ENCODE results near the gene TTLL9.
"Not testable (repeated sequence)": the region's sequence is repeated elsewhere in the genome, so short reads cannot be mapped to it uniquely, and the experiment has no call there.

Gene TTLL9

GRCh38 chr20:31921480-31921879 lies 51.0 kb downstream of the TTLL9 start:
- DNase-seq: not testable (repeated sequence)

GRCh38 chr20:31922181-31922580 lies 51.7 kb downstream of the TTLL9 start:
- no peak for DNase-seq

- no peak for DNase-seq
Measured at GRCh38 chr20:31922588-31922987, 52.2 kb downstream of the TTLL9 start.

DNA sequence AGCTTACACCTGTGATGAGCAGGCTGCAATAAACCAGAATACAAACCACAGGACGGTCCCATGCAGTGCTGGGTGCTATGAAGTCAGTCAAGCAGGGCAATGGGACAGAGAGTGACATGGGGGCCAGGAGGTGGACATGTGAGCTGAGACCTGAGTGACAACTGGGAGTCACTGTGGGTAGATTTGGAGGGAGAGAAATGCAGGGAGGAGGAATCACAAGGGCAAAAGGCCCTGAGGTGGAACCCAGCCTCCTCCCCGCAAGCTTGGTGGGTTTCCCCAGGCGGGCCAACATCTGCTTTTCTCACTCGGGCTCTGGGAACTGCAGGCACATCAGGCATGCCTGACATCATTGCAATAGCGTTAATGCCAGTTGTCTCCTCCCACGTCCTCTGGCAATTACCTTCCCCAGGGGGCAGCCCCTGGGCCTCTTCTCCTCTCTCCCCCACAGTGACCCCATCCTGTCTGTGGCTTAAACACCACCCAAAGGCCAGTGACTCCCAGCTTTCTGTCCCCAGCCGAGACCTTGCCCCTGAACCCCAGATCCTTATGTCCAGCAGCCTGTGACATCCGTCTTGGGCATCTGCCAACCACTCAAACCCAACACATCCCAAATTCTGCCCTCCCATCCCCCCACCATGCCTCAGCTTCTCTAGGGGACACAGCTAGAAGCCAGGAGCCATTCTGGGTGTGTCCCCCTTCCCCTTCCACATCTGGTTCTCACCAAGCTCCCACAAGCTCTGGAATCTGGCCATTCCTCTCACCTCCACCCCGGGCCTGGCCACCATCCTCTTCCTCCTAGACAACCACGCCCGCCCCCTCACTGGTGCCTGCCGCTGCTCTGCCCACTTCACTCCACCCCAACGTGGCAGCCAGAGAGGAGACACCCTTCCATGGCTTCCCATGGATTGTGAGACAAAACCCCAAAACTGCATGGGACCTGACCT lies 53.2 kb downstream of the TTLL9 start:
- DNase-seq: no peak

DNA sequence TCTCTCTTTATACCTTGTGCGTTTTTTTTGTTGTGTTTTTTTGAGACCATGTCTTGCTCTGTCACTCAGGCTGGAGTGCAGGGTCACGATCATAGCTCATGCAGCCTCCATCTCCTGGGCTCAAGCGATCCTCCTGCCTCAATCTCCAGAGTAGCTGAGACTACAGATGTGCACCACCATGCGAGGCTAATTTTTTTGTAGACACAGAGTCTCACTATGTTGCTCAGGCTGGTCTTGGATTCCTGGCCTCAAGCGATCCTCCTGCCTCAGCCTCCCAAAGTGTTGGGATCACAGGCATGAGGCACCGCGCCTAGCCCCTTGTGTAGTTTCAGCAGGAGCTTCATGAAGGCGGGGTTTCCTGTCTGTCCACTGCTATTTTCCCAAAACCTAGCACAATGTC lies 54.1 kb downstream of the TTLL9 start:
- no peak for DNase-seq

- no peak for DNase-seq
Measured at GRCh38 chr20:31925631-31926030, 55.2 kb downstream of the TTLL9 start.

- no peak for DNase-seq
Measured at GRCh38 chr20:31926493-31926892, 56.1 kb downstream of the TTLL9 start.

DNA sequence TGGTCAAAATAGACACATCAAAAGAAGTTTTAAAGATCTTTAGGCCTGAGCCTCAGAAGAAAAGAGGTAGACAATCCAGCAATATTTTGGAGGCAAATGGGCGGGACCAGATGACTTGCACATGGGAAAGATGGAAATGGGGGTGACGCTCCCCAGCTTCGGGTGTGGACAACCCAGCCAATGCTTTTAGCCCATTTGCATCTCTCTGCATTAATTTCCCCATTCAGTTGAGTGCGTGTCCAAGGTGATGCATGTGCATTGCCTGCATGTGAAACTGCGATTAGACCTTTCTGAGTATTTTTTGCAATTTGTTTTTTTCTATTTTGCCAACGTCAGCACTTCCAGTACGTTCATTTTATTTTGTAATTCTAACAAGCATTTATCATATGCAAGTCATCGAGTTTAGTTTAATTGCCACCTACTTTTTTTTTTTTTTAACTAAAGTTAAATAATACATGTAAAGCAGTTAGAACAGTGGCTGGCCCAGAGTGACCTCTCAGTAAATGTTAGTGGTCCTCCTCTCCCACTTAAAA lies 57.3 kb downstream of the TTLL9 start:
- no peak for DNase-seq

DNA sequence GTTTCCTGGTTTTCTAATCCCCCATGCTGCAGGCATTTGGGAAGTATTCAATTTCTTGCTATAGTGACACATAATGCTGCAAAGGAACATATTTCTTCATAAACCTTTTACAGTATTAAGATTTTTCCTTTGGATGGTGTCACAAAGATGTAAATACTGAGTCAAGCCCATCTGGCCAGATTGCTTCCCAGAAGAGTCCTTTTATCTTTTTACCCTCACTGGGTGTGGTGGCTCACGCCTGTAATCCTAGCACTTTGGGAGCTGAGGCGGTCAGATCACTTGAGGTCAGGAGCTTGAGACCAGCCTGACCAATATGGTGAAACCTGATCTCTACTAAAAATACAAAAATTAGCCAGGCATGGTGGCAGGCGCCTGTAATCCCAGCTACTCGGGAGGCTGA lies 59.2 kb downstream of the TTLL9 start:
- not testable (repeated sequence) for DNase-seq

- no peak for DNase-seq
Measured at GRCh38 chr20:31930779-31931178, 60.3 kb downstream of the TTLL9 start.

GRCh38 chr20:31933698-31934097 lies 63.3 kb downstream of the TTLL9 start:
- DNase-seq: no peak

DNA sequence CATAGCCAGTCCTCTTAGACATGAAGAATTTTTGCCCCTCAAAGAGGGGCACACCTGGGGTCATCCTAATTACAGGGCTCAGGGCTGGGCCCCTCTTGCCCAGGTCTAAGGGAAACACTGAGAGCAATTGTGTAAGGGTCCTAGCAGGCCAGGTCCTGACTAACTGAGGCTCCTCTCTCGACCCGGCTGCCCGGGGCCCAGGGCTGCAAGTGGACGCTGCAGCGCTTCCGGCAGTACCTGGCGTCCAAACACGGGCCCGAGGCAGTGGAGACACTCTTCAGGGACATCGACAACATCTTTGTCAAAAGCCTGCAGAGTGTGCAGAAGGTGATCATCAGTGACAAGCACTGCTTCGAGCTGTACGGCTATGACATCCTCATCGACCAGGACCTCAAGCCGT lies 64.1 kb downstream of the TTLL9 start:
- no peak for DNase-seq

DNA sequence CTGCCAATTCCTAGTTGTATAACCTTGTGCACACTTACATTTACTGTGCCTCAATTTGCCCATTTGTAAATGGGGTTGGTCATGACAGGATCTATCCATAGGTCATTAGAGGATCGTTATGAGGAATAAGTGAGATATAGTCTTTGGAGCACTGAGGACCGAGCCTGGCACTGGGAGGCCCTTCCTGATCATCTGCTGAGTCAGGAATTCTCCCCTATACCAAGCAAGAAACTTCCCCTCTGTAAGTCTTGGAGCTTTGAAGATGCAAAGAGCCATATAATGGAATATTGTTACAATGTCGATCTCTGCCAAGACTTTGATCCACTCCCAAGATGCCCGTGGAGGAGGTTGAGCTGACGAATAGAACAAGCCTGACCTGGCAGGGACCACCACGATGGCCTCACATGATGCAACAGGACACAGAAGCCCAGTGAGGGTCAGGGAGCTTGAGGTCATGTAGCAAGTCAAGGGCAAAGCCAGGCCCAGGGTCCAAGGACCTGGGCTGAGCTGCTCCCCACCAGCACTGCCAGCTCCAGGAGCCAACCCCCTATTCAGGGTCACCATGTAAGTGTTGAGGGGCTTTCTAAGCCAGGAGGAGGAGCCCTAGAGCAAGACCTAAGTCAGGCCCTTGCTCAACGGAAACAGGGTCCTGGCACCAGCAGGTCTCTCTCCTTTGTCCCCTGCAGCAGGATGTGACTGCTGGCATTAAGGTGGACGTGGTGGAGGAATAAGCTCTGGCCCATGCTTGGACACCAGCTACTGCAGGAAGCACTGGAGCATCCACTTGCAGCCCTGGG lies 64.7 kb downstream of the TTLL9 start:
- no peak for DNase-seq

- DNase-seq: no peak
Measured at GRCh38 chr20:31936420-31936819, 66.0 kb downstream of the TTLL9 start.

GRCh38 chr20:31937820-31938219 lies 67.4 kb downstream of the TTLL9 start:
- no peak for DNase-seq

DNA sequence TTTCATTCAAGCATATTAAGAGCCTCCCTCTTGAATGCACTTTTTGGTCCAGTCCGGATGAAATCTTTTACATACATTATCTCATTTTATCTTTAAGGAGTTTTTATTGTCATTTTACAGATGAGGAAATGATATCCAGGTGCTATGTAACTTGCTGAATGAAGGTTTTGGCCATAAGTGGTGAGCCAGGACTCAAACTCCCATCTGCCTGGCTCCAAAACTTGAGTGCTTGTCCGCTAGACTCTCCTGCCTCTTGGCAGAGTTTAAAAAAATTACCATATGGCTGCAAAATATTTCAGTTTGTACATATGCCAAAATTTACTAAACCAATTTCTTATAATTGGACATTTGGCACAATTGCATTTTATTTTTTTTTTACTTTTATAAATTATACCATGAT lies 69.2 kb downstream of the TTLL9 start:
- DNase-seq: no peak

- no peak for DNase-seq
Measured at GRCh38 chr20:31943052-31943471, 72.6 kb downstream of the TTLL9 start.

DNA sequence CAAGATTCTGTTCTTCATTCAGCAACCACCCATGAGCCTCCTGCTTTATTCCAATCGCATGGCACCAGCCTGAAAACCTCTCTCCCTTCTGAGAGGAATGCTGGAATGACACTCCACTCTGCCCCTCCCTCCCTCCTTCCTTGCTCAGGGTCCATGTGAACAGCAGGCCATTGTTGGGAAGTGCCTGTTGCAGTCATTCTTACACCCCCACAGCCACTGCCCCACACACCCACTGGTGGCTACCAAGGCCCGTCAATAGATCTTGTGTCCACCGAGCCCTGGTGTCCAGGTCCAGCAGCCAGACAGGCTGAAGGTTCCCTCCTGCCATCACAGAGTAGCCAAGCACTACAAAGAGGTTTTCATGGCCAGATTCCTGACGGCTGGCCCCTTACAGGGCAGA lies 74.9 kb downstream of the TTLL9 start:
- no peak for DNase-seq

- DNase-seq: no peak
Measured at GRCh38 chr20:31945785-31946184, 75.4 kb downstream of the TTLL9 start.

GRCh38 chr20:31948008-31948407 lies 77.6 kb downstream of the TTLL9 start:
- no peak for DNase-seq

GRCh38 chr20:31949877-31950646 lies 79.6 kb downstream of the TTLL9 start:
- no peak for DNase-seq

DNA sequence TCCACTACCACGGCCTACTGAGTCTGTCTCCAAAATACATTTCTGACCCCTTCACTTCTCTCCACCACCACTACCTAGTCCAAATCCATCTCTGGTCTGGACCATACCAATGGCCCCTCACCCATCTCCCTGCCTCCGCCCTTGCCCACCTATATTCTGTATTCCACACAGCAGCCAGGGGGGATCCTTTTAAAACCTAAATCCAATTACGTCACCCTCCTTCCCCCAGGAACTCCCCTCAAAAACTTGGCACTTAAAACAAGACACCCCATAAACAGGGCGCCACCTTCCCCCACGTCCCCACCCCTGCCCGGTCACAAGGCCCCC lies 80.7 kb downstream of the TTLL9 start:
- no peak for DNase-seq
